HG02973 (cell line): ENCODE results near the gene TBC1D24.
A peak's percentile ranks its signal among the peaks of the same experiment; 100 is the strongest.
"Not testable (repeated sequence)": the region's sequence is repeated elsewhere in the genome, so short reads cannot be mapped to it uniquely, and the experiment has no call there.

Experiments
- ATAC-seq: cut with Tn5 transposase; IDR thresholded peaks from one replicate; pipeline ENCODE4 v1.9.1; 2021; ENCODE audit warnings: moderate library complexity; ENCODE audit not compliant: unreplicated experiment

The TBC1D24 gene

DNA sequence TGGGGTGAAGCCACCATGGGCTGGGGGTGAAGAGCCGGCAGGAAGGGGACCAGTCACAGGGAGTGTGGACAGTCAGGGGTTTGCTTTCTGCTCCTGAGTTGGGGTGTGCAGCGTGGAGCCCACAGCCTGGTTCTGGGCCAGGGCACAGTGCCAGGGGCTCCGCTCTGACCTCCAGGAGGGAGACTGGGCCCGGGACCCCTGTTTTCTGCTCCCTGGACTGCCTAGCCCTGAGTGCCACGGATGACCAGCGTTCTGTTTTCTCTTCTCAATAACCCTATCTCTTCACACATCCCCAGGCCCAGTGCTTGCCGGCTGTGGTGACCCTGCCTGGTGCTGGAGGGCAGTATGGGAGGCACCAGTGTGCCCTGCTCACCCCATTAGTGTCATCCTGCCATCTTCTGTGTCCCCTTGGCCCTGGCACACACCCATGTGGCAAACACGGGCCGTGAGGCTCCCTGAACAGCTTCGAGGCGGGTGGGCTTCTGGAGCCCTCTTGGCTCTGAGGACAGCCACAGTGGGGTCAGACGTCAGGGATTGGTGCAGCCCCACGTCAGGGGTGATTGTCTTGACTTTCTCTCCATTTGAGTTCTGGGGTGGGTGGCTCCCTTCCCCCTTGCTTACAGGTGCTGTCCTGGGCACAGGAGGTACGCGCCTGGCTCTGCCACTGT is 55.2 kb downstream of the TBC1D24 start:
- ATAC-seq, result no peak

DNA sequence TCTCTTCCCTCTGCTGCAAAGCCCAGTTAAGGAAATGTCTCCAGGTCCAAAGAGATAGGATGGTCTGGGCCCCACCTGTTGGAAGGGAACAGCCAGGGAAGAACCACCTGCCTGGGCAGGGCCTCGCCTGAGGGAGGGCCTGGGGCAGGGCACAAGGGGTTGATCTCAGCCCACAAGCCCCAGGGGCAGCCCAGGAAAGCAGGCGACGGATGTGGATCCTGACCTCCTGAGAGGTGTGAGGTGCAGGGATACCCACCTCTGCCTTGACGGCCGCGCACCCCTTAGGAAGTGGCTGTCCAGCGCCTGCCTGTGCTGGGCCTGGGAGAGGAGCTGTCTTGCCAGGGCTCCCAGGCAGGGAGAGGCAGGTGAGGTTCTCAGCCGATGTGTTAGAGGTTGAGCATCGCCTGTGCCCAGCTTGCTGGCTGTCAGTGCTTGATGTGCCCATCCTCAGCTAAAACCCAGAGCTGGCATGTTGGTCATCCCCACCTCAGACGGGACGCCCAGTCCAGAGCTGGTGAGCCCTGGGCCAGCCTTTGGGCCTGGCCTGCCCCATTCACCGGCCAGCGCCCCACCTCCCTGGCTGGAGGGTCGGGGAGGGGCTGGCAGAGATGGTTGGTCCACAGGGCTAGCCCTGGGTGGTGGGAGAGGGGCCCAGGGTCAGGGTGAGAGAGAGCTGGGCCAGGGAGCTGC is 55.8 kb downstream of the TBC1D24 start:
- no peak for ATAC-seq

DNA sequence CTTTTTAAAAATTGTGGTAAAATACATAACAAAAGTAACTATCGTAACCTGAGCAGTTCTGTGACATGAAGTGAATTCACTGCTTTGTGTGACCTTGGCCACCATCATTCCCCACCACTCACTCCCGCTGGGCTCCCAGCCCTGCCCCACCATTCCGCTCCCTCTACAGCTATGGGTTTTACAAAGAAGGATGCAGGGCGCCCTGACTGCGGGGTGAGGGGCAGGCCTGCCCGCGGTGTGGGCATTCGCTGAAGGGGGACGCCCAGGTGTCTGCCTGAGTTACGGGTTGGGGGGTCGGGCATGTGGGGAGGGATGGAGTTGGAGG is 56.4 kb downstream of the TBC1D24 start, which contains the start of gene CEMP1:
Gene CEMP1, minus strand, starts transcription at position 38 of the 325 bp plus-strand sequence. CDS start 335 bp downstream, outside the sequence.
- no peak for ATAC-seq

DNA sequence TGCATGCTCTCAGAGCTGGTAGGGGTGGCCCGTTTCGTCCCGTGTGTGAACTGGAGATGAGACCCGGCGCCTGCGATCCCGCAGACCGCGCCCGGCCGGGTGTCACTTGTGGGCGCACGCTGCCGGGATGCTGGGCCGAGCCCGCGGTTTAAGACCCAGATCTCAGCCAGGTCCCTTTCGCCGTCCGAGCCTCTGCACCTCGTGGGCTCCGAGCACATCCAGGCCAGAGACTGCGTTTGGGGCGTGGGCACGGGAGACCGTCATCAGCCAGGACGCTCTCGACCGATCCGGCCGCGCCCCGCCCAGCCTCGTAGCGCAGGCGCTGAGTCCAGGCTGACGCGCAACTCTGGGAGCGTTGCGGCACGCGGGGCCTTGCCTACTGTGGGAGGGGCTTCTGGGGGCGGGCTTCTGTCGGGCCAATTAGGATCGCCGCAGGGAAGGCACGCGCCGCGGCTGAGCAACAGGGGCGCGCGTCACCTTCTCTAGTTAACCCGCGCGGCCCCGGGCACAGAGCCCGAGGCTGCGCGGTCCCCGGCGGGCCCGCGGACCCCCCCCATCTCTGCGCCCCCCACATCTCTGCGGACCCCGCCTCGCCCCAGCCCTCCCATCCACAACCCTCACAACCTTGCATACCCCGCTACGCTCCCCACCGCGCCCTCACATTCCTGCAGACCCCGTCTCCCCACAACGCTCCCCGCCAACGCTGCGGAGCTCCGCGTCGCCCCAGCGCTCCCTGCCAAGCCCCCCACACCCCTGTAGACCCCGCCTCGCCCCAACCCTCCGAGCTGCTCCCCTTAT is 57.0 kb downstream of the TBC1D24 start:
- ATAC-seq, result peak; percentile 74

DNA sequence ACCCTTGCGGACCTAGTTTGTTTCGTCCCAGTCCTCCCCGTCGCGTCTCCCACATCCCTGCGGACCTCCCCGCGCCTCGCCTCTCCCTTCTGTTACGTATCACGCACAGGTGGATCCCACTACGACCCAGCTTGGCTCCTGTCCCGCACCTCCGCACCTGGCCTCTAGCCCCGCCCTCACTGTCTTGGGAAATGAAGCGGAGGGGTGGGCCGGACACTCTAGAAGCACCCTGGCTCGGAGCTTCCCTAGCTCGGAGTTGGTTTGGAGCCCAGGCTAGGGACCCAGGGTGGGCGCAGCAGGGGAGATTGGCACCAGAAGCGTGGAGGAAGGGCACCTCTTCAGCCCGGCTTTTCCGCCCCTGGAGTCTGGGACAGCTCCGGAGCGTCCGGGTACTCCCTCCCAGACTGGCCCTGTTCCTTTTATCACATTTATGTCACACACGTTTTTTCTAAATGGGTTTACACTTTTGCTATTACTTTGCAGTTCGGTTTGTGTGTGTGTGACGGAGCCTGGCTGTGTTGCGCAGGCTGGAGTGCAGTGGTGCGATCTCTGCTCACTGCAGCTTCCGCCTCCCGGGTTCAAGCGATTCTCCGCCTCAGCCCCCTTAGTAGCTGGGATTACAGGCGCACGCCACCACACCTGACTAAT is 57.7 kb downstream of the TBC1D24 start:
- ATAC-seq, result no peak

DNA sequence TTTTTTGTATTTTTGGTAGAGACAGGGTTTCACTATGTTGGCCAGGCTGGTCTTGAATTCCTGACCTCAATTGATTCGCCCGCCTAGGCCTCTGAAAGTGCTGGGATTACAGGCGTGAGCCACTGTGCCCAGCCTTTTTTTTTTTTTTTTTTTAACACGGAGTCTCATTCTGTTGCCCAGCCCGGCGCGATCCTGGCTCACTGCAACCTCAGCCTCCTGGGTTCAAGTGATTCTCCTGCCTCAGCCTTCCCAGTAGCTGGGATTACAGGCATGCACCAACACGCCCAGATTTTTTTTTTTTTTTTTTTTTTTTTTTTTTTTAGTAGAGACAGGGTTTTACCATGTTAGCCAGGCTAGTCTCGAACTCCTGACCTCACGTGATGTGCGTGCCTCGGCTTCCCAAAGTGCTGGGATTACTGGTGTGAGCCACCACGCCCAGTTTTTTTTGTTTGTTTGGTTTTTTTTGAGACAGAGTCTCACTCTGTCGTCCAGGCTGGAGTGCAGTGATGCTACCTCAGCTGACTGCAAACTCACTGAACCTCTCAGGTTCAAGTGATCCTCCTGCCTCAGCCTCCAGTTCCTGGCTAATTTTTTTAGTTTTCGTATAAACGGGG is 58.3 kb downstream of the TBC1D24 start:
- not testable (repeated sequence) for ATAC-seq

DNA sequence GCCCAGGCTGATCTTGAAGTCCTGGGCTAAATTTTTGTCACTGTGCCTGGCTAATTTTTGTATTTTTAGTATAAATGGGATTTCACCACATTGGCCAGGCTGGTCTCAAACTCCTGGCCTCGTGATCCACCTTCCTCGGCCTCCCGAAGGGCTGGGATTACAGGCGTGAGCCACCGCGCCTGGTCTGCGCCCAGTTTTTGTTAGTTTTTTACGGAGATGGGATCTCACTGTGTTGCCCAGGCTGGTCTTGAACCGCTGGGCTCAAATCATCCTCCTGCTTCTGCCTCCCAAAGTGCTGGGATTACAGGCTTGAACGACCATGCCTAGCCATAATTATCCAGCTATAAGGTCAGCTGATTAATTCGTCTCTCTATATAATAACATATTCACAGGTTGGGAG is 59.0 kb downstream of the TBC1D24 start:
- ATAC-seq, result no peak

DNA sequence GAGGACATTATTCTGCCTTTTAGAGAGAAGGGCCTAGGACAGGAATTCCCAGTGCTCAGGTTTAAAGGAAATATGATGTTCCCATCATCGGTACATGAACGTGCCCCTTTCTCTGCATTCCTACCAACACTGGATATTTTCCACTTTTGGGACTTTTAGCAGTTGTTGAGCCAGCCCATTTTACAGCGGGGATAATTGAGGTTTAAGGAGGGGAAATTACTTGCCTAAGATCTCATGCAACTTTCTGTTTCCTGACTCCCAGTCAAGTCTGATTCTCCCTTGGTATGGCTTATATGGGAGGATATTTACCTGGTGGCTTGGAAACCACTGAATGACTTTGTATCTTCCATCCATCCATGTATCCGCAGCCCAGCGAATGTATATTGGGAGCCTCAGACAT is 59.4 kb downstream of the TBC1D24 start:
- not testable (repeated sequence) for ATAC-seq

DNA sequence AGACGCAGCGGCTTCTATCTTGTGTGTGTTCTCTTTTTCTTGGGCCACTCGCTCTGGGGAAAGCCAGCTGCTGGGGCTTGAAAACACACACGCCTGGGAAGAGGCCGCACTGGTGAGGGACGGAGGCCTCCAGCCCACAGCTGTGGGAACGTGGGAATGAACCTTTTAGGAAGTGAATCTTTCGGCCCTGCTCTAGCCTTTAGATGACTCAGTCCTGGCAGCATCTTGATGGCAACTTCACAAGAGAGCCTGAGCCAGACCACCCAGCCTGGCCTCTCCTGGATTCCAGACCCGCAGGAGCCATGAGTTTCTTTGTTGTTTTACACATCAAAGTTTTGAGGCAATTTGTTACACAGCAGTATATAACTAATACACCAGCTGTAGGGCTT is 60.7 kb downstream of the TBC1D24 start:
- ATAC-seq, result no peak

DNA sequence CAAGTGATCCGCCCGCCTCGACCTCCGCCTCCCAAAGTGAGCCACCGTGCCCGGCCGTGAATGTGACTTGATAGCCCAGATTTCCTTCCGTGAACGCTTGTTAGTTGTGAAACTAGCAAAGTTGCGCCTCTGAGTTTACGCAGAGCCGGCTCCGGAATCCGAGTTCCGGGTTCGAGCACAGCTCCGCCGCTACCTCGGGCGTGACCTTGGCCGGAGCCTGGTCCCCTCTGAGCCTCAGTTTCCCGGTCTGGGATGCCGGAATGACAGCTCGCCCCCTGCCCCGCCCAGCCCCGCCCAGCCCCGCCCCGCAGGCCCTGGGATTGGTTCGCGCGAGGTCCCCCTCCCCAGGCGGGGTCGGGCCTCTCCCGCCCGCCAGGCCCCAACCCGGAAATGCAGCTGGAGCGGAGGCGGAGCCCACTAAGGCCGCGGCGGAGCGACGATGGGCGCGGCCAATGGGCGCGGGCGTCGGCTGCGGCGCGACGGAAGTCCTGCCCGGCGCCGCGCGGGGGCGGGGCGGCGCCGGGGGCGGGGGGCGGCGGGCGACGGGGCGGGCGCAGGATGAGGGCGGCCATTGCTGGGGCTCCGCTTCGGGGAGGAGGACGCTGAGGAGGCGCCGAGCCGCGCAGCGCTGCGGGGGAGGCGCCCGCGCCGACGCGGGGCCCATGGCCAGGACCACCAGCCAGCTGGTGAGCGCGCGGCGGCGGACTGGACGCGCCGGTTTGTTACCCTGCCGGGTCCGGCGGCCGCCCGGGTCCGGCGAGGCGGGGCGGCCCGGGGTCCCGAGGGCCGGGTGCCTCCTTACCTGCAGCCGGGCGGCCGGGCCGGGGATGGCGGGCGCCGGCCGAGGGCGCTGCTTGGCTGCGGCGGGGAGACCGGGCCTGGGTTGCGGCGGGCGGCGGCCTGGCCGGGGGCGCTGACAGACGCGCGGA is 62.8 kb downstream of the TBC1D24 start, which contains the start of gene PDPK1:
Gene PDPK1, plus strand, starts transcription at position 571 of the 929 bp plus-strand sequence. Its CDS starts 92 bp downstream, at position 663.
- ATAC-seq, result peak; percentile 76

DNA sequence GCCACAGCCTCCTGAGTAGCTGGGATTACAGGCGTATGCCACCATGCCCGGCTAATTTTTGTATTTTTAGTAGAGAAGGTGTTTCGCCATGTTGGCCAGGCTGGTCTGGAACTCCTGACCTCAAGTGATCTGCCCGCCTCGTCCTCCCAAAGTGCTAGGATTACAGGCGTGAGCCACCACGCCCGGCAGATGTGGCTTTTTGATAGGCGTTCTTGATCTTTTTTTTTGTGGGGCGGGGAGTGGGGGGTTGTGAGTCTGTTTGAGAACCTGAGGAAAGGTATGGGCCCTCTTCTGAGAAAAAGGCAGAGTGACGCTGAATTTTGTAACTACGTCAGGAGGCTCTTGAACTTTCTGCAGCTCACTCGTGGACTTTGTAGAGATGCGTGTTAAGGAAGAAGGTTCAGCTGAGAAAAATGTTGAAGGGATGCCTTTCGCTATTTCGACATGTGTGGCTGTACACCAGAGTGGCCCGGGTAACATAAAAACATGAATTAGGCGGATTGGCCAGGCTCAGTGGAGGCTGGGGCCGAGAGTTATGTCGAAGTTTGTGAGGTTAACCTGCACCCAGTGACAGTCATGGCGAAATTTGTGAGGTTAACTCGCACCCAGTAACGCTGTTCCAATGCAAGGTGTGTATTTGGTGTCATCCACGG is 64.4 kb downstream of the TBC1D24 start:
- not testable (repeated sequence) for ATAC-seq

DNA sequence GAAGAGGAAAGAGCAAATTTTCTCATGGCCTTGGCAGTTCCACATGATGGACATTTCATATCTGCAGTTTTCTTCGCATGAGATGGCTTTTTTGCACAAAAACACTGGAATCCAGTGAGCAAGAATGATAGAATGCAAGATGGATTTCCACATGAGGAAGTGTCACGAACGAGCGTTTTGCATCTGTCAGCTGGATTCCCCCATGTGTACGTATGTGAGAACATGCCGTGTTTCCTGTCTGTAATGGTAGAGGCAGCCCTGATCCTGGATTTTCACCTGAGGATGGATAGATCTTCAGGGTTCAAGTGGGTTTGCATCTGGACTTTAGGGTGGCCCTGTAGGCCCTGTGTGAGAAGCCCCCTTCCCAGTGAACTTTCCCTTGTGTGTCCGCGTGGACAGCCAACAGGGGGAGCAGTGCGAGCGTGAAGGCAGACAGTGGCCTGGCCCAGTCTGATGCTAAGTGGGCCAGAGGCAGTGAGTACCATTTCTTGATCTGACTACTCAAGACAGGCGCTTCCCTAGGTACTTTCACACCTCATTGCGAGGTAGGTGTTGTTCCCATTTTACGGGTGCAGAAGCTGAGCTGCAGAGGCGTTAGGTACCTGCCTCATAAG is 65.0 kb downstream of the TBC1D24 start:
- ATAC-seq, result not testable (repeated sequence)

DNA sequence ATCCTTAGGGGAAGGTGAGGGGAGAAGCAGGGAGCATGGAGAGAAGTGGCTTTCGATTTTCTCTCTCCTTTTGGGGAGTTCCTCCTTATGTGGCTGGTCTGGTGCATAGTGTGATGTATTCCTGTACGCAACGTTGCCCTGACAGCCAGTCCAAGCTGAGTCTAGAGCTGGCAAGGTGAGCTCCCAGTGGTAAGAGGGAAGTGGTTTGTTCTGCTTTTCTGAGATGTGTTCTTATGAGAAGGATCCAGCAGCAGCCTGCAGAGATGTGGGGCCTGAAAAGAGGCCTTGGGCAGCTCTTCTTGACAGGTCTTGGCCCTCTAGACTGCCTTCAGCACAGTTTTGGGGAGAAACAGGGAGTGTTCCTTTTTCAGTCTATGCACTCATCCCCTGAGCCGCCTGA is 66.0 kb downstream of the TBC1D24 start:
- not testable (repeated sequence) for ATAC-seq

DNA sequence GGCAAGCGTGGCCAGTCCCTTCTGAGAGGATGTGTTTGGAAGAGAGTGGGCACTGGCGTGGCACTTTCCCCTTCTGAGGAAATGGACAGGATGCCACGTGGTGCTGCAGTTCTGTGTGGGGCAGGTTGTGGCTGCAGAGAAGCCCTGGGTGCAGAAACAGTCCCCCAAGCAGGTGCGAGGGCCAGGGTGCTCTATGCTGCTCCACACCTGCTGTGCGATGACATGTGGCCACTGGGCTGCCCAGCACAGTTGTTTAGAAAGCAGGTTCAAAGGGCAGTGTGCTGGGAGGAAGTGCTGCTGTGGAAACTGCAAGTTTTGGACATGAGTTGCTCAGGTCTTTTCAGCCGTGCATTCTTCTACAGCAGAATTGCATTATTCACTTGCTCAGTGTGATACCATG is 66.5 kb downstream of the TBC1D24 start:
- ATAC-seq, result not testable (repeated sequence)

DNA sequence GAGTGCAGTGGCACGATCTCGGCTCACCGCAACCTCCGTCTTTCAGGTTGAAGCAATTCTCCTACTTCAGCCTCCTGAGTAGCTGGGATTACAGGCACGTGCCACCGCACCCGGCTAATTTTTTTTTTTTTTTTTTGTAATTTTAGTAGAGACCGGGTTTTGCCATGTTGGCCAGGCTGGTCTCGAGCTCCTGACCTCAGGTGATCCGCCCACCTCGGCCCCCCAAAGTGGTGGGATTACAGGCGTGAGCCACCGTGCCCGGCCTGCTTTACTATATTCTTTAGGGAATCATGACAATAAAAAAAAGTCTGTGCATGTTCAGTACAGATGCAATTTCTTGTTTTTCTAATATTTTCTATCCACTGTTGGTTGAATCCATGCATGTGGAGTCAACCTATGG is 68.8 kb downstream of the TBC1D24 start:
- not testable (repeated sequence) for ATAC-seq

DNA sequence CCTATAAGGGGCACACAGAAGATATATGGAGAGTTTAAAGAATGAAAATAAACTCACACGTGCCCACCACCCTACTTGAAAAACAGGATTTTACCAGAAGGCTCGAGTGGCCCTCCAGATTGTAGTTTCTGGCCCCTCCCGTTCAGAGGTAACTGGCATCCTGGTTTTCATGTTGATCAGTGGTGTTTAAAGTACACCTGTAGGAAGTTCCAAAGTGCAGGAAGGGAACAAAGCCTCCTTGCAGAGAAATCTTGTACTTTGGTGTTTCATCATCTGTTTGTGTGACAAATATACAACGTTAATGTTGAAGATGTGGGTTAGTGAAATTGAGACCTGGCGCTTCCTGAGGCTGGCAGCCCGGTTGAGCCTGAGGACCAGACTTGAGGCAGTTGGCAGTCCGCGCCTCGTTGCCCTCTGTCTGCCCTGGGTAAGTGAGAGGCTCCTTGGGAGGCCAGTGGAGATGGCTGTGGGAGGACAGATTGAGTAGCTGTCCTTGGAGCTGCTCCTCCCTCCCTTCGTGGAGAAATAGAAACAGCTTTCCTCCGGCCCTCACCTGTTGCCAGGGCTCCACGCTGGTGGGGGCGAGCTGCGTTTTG is 75.5 kb downstream of the TBC1D24 start:
- ATAC-seq, result not testable (repeated sequence)

DNA sequence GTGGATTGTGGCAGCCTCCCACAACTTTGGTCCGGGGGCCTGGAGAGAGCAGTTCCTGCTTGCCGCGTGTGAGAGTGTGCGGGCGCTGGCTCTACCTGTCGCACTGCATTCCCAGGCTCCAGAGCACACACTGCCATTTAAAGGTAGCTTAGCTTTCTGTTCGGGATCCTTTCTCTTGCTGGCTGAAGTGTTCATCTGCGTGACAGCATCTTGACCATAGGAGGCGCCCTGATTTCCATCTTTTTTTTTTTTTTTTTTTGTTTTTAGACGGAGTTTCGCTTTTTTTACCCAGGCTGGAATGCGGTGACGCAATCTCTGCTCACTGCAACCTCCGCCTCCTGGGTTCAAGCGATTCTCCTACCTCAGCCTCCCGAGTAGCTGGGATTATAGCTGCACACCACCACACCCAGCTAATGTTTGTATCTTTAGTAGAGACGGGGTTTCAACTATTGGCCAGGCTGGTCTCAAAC is 76.5 kb downstream of the TBC1D24 start:
- not testable (repeated sequence) for ATAC-seq
